RWPE2 (cell line): ENCODE data around the gene USH2A.

Source experiments
- ATAC-seq: fragments of 200-7000 bp; cut with Tn5 transposase; 3 replicates; pipeline ENCODE4 v1.9.1; 2021; ENCODE audit warnings: low read depth
- DNase-seq: peaks from one replicate; pipeline ENCODE4 v3.0.0-alpha.2; 2020; ENCODE audit warnings: low spot score
- H3K27ac ChIP-seq: fragments of 450-650 bp; 2 replicates; pipeline ENCODE4 v1.5.1; 2017; ENCODE audit warnings: mild to moderate bottlenecking; ENCODE audit not compliant: poor library complexity, severe bottlenecking
- H3K27me3 ChIP-seq: fragments of 250-450 bp; sonication (Bioruptor Pico); 2 replicates; pipeline ENCODE4 v1.5.1; 2021; ENCODE audit warnings: mild to moderate bottlenecking, moderate library complexity; ENCODE audit not compliant: insufficient read depth, poor library complexity, severe bottlenecking
- H3K36me3 ChIP-seq: fragments of 250-450 bp; sonication (Bioruptor Pico); 2 replicates; pipeline ENCODE4 v1.5.1; 2020; ENCODE audit warnings: low read depth, mild to moderate bottlenecking, moderate library complexity
- H3K4me1 ChIP-seq: fragments of 250-450 bp; sonication (Bioruptor Pico); 2 replicates; pipeline ENCODE4 v1.5.1; 2021; ENCODE audit warnings: mild to moderate bottlenecking, moderate library complexity; ENCODE audit not compliant: insufficient read depth, poor library complexity, severe bottlenecking
- H3K4me3 ChIP-seq: fragments of 250-450 bp; sonication (Bioruptor Pico); 2 replicates; pipeline ENCODE4 v1.5.1; 2021; ENCODE audit warnings: mild to moderate bottlenecking, moderate library complexity; ENCODE audit not compliant: severe bottlenecking
- H3K9me3 ChIP-seq: fragments of 250-450 bp; sonication (Bioruptor Pico); 2 replicates; pipeline ENCODE4 v1.5.1; 2021; ENCODE audit warnings: mild to moderate bottlenecking, moderate library complexity; ENCODE audit not compliant: severe bottlenecking
- TF ChIP-seq, protein P1 (sequence below): fragments of 450-650 bp; IDR thresholded peaks from one replicate; pipeline ENCODE4 v1.5.1; 2017; ENCODE audit warnings: mild to moderate bottlenecking, moderate library complexity; ENCODE audit not compliant: poor library complexity, severe bottlenecking

The USH2A gene

GRCh38 chr1:215932558-215932957 is 490.7 kb downstream of the USH2A start:
- no peak for ATAC-seq
- Histone ChIP-seq H3K27ac (no peak overlapping the region), H3K9me3 (no peaks in the 10 kb centered on the region), H3K27me3 (no peaks in the 10 kb centered on the region), H3K4me3 (no peak overlapping the region), H3K36me3 (no peaks in the 10 kb centered on the region), H3K4me1 (no peaks in the 10 kb centered on the region)
- TF ChIP-seq, protein P1, sequence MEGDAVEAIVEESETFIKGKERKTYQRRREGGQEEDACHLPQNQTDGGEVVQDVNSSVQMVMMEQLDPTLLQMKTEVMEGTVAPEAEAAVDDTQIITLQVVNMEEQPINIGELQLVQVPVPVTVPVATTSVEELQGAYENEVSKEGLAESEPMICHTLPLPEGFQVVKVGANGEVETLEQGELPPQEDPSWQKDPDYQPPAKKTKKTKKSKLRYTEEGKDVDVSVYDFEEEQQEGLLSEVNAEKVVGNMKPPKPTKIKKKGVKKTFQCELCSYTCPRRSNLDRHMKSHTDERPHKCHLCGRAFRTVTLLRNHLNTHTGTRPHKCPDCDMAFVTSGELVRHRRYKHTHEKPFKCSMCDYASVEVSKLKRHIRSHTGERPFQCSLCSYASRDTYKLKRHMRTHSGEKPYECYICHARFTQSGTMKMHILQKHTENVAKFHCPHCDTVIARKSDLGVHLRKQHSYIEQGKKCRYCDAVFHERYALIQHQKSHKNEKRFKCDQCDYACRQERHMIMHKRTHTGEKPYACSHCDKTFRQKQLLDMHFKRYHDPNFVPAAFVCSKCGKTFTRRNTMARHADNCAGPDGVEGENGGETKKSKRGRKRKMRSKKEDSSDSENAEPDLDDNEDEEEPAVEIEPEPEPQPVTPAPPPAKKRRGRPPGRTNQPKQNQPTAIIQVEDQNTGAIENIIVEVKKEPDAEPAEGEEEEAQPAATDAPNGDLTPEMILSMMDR, result no peak
- DNase-seq, result no peak

DNA sequence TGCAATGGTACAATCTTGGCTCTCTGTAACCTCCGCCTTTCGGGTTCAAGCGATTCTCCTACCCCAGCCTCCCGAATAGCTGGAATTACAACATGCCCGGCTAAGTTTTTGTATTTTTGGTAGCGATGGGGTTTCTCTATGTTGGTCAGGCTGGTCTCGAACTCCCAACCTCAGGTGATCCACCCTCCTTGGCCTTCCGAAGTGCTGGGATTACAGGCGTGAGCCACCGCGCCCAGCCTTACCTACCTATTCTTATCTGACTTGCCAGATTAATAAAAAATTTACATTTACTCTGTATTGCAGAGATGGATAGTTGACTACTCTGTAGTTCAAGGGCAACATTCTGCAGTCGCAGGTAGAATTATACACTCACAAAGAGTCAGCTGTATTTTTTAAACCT is 496.6 kb downstream of the USH2A start:
- no peak for DNase-seq
- TF ChIP-seq, protein P1, result no peak

GRCh38 chr1:215923129-215923824 is 500.0 kb downstream of the USH2A start:
- TF ChIP-seq, protein P1, result no peak
- H3K4me3 ChIP-seq, result no peak overlapping the region
- H3K4me1 ChIP-seq, result no peaks in the 10 kb centered on the region
- no peaks in the 10 kb centered on the region for H3K9me3 ChIP-seq
- DNase-seq (no peak), ATAC-seq (no peak)
- H3K36me3 ChIP-seq, result no peaks in the 10 kb centered on the region
- no peak overlapping the region for H3K27ac ChIP-seq
- no peaks in the 10 kb centered on the region for H3K27me3 ChIP-seq

More for the DNA sequence above, 496.6 kb downstream of the USH2A start:
- ATAC-seq, result no peak
- Histone ChIP-seq H3K4me3 (no peak overlapping the region), H3K9me3 (no peaks in the 10 kb centered on the region), H3K27ac (no peak overlapping the region), H3K36me3 (no peaks in the 10 kb centered on the region), H3K27me3 (no peaks in the 10 kb centered on the region), H3K4me1 (no peaks in the 10 kb centered on the region)

- TF ChIP-seq, protein P1, result no peak
- DNase-seq (no peak), ATAC-seq (no peak)
- no peak overlapping the region for H3K4me3 ChIP-seq
- H3K27me3 ChIP-seq, result no peaks in the 10 kb centered on the region
- no peaks in the 10 kb centered on the region for H3K9me3 ChIP-seq
- no peak overlapping the region for H3K27ac ChIP-seq
- H3K36me3 ChIP-seq, result no peaks in the 10 kb centered on the region
- H3K4me1 ChIP-seq, result no peaks in the 10 kb centered on the region
Observed at GRCh38 chr1:215911406-215911968, 511.8 kb downstream of the USH2A start.
